ENCODE results near the gene MBD4. TPM values are rescaled to one million over a fixed set of nuclear protein-coding genes. Genes with fewer than 3 reads are reported as not detected.

The MBD4 gene
- total RNA-seq, 3 donors from 2014 or later (not counting 1 experiment from before 2014, with no cell fraction given): 46.4 to 55.6 (median 48.0) TPM

DNA sequence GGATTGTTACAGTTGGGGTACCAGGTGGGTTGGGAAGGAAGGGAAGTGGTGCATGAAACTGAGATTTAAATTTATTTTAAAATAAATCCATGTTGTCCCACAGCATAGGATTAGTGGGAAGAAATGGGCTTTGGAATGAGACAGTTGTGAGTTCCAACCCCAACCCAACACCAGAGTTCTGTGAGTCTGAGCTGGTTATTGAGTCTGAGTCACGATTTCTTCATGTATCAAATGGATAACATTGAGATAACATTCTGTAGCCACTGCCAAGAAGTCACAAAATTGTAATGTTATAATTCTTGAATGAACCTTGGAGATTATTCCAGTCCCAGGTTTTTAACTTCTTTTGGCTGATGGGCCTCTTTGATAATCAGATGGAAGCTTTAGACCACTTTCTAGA is 14.0 kb upstream of the MBD4 start:
- Mint-ChIP-seq H3K9me3 (no peaks in the 10 kb centered on the region), H3K27me3 (ENCODE audit: low read depth in 2 of 2) (no peaks in the 10 kb centered on the region), H3K36me3 (no peaks in the 10 kb centered on the region), H3K4me3 (no peak overlapping the region), H3K4me1 (peaks cover 0 to 5% of the 10 kb centered on the region in 2 donors), H3K27ac (no peak overlapping the region)
- Histone ChIP-seq H3K27ac (ENCODE audit: low read length) (no peak overlapping the region), H3K36me3 (ENCODE audit: control insufficient read depth, insufficient read depth, low read length) (peaks cover 5% of the 10 kb centered on the region), H3K4me1 (ENCODE audit: control insufficient read depth, insufficient read depth, low read length) (no peaks in the 10 kb centered on the region), H3K27me3 (ENCODE audit: control insufficient read depth, insufficient read depth, low read length) (no peaks in the 10 kb centered on the region), H3K4me3 (ENCODE audit: low read length) (no peak overlapping the region), H3K9me3 (ENCODE audit: control insufficient read depth, insufficient read depth, low read length) (no peaks in the 10 kb centered on the region)
- no peak for ATAC-seq
- TF ChIP-seq, protein P1, sequence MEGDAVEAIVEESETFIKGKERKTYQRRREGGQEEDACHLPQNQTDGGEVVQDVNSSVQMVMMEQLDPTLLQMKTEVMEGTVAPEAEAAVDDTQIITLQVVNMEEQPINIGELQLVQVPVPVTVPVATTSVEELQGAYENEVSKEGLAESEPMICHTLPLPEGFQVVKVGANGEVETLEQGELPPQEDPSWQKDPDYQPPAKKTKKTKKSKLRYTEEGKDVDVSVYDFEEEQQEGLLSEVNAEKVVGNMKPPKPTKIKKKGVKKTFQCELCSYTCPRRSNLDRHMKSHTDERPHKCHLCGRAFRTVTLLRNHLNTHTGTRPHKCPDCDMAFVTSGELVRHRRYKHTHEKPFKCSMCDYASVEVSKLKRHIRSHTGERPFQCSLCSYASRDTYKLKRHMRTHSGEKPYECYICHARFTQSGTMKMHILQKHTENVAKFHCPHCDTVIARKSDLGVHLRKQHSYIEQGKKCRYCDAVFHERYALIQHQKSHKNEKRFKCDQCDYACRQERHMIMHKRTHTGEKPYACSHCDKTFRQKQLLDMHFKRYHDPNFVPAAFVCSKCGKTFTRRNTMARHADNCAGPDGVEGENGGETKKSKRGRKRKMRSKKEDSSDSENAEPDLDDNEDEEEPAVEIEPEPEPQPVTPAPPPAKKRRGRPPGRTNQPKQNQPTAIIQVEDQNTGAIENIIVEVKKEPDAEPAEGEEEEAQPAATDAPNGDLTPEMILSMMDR (IDR thresholded peaks at IDR 0.05): no peak
- intact Hi-C loops (cut with micrococcal nuclease): no loop called here
- no peak for DNase-seq
- 100% methylated on average over 1 of the region's 1 CpG for WGBS (ENCODE audit: insufficient coverage)

DNA sequence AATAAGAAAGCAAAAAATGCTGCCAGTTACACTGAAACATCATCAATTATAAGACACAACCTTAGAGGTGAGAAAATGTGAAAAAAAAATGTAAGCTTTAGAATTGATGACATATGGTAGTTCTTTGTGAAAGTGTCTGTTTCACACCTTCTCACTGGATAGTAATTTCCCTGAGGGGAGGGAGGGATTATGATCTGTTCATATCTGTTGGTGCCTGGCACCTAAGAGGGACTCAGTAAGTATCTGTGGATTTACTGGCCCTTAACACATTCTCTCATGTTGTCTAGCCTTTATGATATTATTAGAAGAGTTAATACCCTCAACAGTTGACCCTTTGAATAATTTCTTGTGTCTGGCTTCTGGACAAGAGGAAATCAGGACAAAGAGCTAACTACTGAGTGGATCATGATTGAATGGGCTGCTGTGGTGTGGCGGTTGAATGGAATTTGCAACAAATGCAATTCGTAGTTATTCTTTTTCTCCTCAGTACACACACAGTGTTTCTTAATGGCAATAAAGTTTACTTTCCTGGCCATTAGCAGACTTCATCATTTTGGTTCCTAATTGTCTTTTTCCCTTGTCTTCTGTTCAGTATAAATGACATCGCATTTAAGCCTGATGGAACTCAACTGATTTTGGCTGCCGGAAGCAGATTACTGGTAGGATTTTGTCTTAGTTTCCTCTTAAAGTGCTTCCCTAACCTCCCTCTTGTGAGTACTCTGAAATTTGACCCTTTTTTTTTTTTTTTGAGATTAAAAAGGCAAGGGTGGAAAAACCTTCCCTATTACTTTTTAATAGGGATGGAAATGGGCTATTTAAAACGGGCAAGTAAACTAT is 9.7 kb upstream of the MBD4 start:
- ATAC-seq (no peak), DNase-seq (no peak)
- H3K9me3 ChIP-seq (ENCODE audit: control insufficient read depth, insufficient read depth, low read length): no peaks in the 10 kb centered on the region
- WGBS (ENCODE audit: insufficient coverage): 97% methylated on average over 3 of the region's 5 CpGs
- no peak overlapping the region for H3K27ac ChIP-seq (ENCODE audit: low read length)
- peaks cover 2% of the 10 kb centered on the region for H3K36me3 ChIP-seq (ENCODE audit: control insufficient read depth, insufficient read depth, low read length)
- no peaks in the 10 kb centered on the region for H3K9me3 Mint-ChIP-seq
- H3K4me1 ChIP-seq (ENCODE audit: control insufficient read depth, insufficient read depth, low read length): no peaks in the 10 kb centered on the region
- H3K4me3 ChIP-seq (ENCODE audit: low read length): no peak overlapping the region
- H3K36me3 Mint-ChIP-seq: no peaks in the 10 kb centered on the region
- intact Hi-C loops (cut with micrococcal nuclease): no loop called here
- TF ChIP-seq, protein P1 (IDR thresholded peaks at IDR 0.05): no peak
- H3K4me3 Mint-ChIP-seq: no peak overlapping the region
- H3K27me3 ChIP-seq (ENCODE audit: control insufficient read depth, insufficient read depth, low read length): no peaks in the 10 kb centered on the region
- no peak overlapping the region for H3K27ac Mint-ChIP-seq
- H3K27me3 Mint-ChIP-seq (ENCODE audit: low read depth in 2 of 2): no peaks in the 10 kb centered on the region
- H3K4me1 Mint-ChIP-seq: peaks cover 0 to 5% of the 10 kb centered on the region in 2 donors

DNA sequence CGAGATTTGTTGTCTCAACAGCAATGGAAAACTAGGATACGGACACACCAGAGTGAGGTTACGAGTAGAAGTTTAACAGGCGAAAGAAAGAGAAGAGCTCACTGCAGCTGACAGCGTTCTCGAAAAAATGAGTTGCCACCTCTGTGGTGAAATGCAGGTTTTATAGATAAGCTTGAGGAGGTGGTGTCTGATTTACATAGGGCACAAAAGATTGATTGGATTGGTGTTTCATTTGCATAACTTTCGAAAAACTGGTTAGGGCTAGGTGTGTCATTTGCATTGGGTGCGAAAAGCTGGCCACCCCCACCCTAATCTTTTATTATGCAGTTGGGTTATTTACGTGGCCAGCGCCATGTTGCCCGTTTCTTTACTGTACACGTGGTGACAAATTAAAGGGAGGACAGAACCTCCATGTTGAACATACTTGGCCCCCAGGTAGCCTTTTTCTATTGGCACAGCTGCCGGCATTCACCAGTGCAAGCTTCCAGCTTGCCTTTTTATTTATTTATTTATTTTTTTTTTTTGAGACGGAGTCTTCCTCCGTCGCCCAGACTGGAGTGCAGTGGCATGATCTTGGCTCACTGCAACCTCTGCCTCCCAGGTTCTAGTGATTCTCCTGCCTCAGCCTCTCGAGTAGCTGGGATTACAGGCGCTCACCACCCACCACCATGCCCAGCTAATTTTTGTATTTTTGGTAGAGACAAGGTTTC is 8.6 kb upstream of the MBD4 start:
- H3K9me3 ChIP-seq (ENCODE audit: control insufficient read depth, insufficient read depth, low read length): no peaks in the 10 kb centered on the region
- no peaks in the 10 kb centered on the region for H3K27me3 ChIP-seq (ENCODE audit: control insufficient read depth, insufficient read depth, low read length)
- peaks cover 0 to 5% of the 10 kb centered on the region in 2 donors for H3K4me1 Mint-ChIP-seq
- H3K36me3 ChIP-seq (ENCODE audit: control insufficient read depth, insufficient read depth, low read length): peaks cover 2% of the 10 kb centered on the region
- TF ChIP-seq, protein P1 (IDR thresholded peaks at IDR 0.05): no peak
- no peak overlapping the region for H3K4me3 ChIP-seq (ENCODE audit: low read length)
- 94% methylated on average over 17 of the region's 18 CpGs for WGBS (ENCODE audit: insufficient coverage)
- H3K4me1 ChIP-seq (ENCODE audit: control insufficient read depth, insufficient read depth, low read length): no peaks in the 10 kb centered on the region
- ATAC-seq: no peak
- no peaks in the 10 kb centered on the region for H3K36me3 Mint-ChIP-seq
- intact Hi-C loops (cut with micrococcal nuclease): no loop called here
- H3K4me3 Mint-ChIP-seq: no peak overlapping the region
- no peak for DNase-seq
- no peak overlapping the region for H3K27ac ChIP-seq (ENCODE audit: low read length)
- no peaks in the 10 kb centered on the region for H3K9me3 Mint-ChIP-seq
- no peak overlapping the region for H3K27ac Mint-ChIP-seq
- no peaks in the 10 kb centered on the region for H3K27me3 Mint-ChIP-seq (ENCODE audit: low read depth in 2 of 2)

All from natural killer cell (primary cell).